Testis (tissue), 3 donors: ENCODE measurements around the gene DOCK6. TPM values are rescaled to one million over a fixed set of nuclear protein-coding genes. Genes with fewer than 3 reads are reported as not detected.

Experiments used
- DNase-seq: peaks from one replicate; pipeline ENCODE4 v3.0.0-alpha.2; 2019
- H3K27ac ChIP-seq, 2 donors: fragments of 200-600 bp; sonication (generic); one replicate each; pipeline ENCODE4 v1.5.1; 2019
- H3K27me3 ChIP-seq: fragments of 200-600 bp; sonication (generic); one replicate; pipeline ENCODE4 v1.5.1; 2019
- H3K36me3 ChIP-seq: fragments of 200-600 bp; sonication (generic); one replicate; pipeline ENCODE4 v1.5.1; 2017; ENCODE audit warnings: low read depth; ENCODE audit errors: missing control alignments
- H3K4me1 ChIP-seq: fragments of 200-600 bp; sonication (generic); one replicate; pipeline ENCODE4 v1.5.1; 2019
- H3K4me3 ChIP-seq, 2 donors: fragments of 200-600 bp; sonication (generic); one replicate each; pipeline ENCODE4 v1.5.1; 2017 to 2019
- H3K9me3 ChIP-seq: fragments of 200-600 bp; sonication (generic); one replicate; pipeline ENCODE4 v1.5.1; 2017
- CTCF ChIP-seq, 3 experiments: fragments of 450-650 bp in 2 of 3; fragments of 200-600 bp in 1 of 3; sonication (generic) in 1 of 3; IDR thresholded peaks; one replicate each; pipeline ENCODE4 v1.5.1; 2016 to 2019; ENCODE audit warnings: antibody characterized with exemption in 3 of 3, mild to moderate bottlenecking in 2 of 3, moderate library complexity in 1 of 3
- POLR2A ChIP-seq: fragments of 450-650 bp; IDR thresholded peaks from one replicate; pipeline ENCODE4 v1.6.1; 2017; ENCODE audit warnings: antibody characterized with exemption, mild to moderate bottlenecking, moderate library complexity
- WGBS, 2 donors: methylation state at CpG; one replicate each; pipeline ENCODE4 v1.1.5; 2018; 5-methylcytosine and 5-hydroxymethylcytosine counted together
- intact Hi-C: fragments of 100-400 bp; cut with DNase I; formaldehyde crosslinking; loops from one replicate; pipeline ENCODE4 v1.15.1; 2023; ENCODE audit warnings: low total_unique reads
- polyA plus RNA-seq: library from polyadenylated mRNA; stranded (reverse); fragments of 350-450 nt; fragmentation: Illumina TruSeq; extraction: RNeasy Lipid Tissue Mini Kit (QIAGEN cat#74804); gene quantifications from one replicate; pipeline ENCODE4 v1.2.3, GENCODE V29; 2014; ENCODE audit warnings: low read depth, low replicate concordance; ENCODE audit not compliant: insufficient read depth
- total RNA-seq, 2 donors: library from RNA; depleted of rRNA; stranded (reverse); fragments of >200 nt; gene quantifications; one replicate each; pipeline ENCODE4 v1.2.3, GENCODE V29; 2016

The DOCK6 gene
- total and polyA plus RNA-seq, 3 donors from 2014 or later, result 18.4 to 45.0 (median 32.5) TPM

GRCh38 chr19:11225815-11226214 lies 36.5 kb downstream of the DOCK6 start:
- intact Hi-C loops, result no loop called here
- TF ChIP-seq POLR2A (no peak), CTCF (IDR thresholded peaks at IDR 0.05) (no peak)
- no peak overlapping the region for H3K4me3 ChIP-seq
- WGBS, 2 donors, result 86 to 94% methylated on average over 3 of the region's 3 CpGs
- H3K36me3 ChIP-seq, result no peaks in the 10 kb centered on the region
- H3K27ac ChIP-seq, result no peak overlapping the region
- no peaks in the 10 kb centered on the region for H3K27me3 ChIP-seq
- no peaks in the 10 kb centered on the region for H3K4me1 ChIP-seq
- no peak for DNase-seq
- no peaks in the 10 kb centered on the region for H3K9me3 ChIP-seq

DNA sequence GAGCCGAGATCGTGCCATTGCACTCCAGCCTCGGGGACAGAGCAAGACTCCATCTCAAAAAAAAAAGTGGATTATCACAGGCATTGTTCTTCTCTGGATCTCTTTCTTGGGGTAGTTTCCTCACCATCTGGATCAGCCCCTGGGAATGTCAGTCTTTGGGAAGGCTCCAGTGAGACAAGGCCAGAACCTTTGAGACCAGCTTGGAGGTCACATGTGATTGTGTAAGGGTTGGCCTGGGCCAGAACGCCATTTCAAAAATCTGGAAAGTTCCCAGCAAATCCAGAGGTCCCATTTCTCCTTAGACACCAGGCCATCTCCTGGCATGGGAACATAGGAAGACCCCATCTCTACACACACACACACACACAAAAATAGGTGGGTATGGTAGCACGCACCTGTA lies 37.2 kb downstream of the DOCK6 start:
- DNase-seq, result no peak
- Histone ChIP-seq H3K4me3 (no peak overlapping the region), H3K9me3 (no peaks in the 10 kb centered on the region), H3K4me1 (no peaks in the 10 kb centered on the region), H3K36me3 (no peaks in the 10 kb centered on the region), H3K27me3 (no peaks in the 10 kb centered on the region), H3K27ac (no peak overlapping the region)
- intact Hi-C loops, result no loop called here
- 85 to 89% methylated on average over 5 of the region's 5 CpGs for WGBS, 2 donors
- no peak for TF ChIP-seq POLR2A
- TF ChIP-seq CTCF (IDR thresholded peaks at IDR 0.05), result no peak

DNA sequence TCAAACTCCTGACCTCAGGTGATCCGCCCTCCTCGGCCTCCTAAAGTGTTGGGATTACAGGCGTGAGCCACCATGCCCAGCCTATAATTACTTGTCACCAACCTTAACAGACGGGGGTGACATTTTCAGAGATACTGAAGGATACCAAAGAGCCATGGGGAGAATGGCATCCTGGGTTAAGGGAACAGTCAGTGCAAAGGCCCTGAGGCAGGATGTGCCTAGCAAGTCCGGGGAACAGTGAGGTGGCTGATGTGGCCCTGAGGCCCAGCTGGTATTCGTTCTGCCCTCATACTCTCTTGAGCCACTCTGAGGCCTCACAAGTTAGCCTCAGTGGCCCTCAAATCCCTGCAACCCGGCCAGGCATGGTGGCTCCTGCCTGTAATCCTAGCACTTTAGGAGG lies 37.9 kb downstream of the DOCK6 start:
- no peak overlapping the region for H3K4me3 ChIP-seq
- H3K27ac ChIP-seq, result no peak overlapping the region
- no peaks in the 10 kb centered on the region for H3K27me3 ChIP-seq
- no peaks in the 10 kb centered on the region for H3K4me1 ChIP-seq
- no peak for DNase-seq
- 92 to 96% methylated on average over 6 to 7 of the region's 7 CpGs for WGBS, 2 donors
- TF ChIP-seq CTCF (IDR thresholded peaks at IDR 0.05) (no peak), POLR2A (no peak)
- intact Hi-C loops, result no loop called here
- no peaks in the 10 kb centered on the region for H3K9me3 ChIP-seq
- H3K36me3 ChIP-seq, result no peaks in the 10 kb centered on the region

DNA sequence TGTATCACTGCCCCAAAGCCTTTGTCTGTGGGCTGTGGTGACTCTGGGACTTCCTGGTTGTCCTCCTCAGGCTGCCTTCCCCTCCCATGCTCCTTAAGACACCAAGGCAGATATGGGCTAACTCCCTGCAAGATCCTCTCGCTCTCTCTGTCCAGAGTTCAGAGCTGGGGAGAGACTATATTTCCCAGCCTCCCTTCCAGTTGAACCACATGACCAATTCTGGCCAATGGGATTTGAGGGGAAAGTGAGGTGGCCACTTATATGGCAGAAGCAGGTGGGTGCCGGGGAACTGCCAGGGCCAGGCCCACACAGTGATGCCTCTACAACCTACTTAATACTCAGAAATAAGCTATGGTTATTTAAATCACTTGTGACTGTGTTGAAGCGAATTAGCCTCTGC lies 39.1 kb downstream of the DOCK6 start:
- intact Hi-C loops, result no loop called here
- 93% methylated on average over 2 to 3 of the region's 3 CpGs for WGBS, 2 donors
- TF ChIP-seq CTCF (IDR thresholded peaks at IDR 0.05), result no peak
- TF ChIP-seq POLR2A, result no peak
- H3K4me1 ChIP-seq, result no peaks in the 10 kb centered on the region
- no peaks in the 10 kb centered on the region for H3K36me3 ChIP-seq
- H3K27ac ChIP-seq, result no peak overlapping the region
- no peak overlapping the region for H3K4me3 ChIP-seq
- no peaks in the 10 kb centered on the region for H3K9me3 ChIP-seq
- H3K27me3 ChIP-seq, result no peaks in the 10 kb centered on the region
- no peak for DNase-seq

DNA sequence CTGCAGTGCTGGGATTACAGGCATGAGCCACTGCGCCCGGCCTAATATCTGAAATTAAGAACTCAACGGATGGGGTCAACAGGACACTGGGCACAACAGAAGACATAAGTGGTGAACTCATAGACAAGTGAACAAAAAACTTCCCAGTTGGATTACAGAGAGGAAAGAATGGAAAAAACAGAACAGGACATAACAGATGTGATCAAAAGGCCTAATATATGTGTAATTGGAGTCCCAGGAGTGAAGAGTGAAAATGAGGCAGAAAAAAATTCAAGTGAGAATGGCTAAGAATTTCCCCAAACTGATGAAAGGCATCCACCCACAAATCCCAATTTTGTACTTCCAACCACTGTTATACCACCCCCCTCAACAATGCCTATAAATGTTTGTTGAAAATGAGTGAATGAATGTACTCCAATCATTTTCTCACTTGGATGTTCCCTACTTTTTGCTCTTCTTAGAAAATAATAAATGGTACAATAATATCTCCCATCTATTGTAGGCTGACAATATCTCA lies 41.2 kb downstream of the DOCK6 start:
- Histone ChIP-seq H3K36me3 (no peaks in the 10 kb centered on the region), H3K4me3 (no peak overlapping the region), H3K27me3 (no peaks in the 10 kb centered on the region), H3K9me3 (no peaks in the 10 kb centered on the region), H3K4me1 (no peaks in the 10 kb centered on the region), H3K27ac (no peak overlapping the region)
- intact Hi-C loops, result no loop called here
- 96 to 100% methylated on average over 3 of the region's 3 CpGs for WGBS, 2 donors
- DNase-seq, result no peak
- no peak for TF ChIP-seq CTCF (IDR thresholded peaks at IDR 0.05)
- TF ChIP-seq POLR2A, result no peak
